GM18499 (cell line): Measurements from ENCODE around the gene ISOC2.

ENCODE experiments used
- ATAC-seq: cut with Tn5 transposase; IDR thresholded peaks from one replicate; pipeline ENCODE4 v1.9.1; 2021; ENCODE audit warnings: moderate number of reproducible peaks; ENCODE audit not compliant: insufficient read depth, unreplicated experiment

ISOC2 gene

DNA sequence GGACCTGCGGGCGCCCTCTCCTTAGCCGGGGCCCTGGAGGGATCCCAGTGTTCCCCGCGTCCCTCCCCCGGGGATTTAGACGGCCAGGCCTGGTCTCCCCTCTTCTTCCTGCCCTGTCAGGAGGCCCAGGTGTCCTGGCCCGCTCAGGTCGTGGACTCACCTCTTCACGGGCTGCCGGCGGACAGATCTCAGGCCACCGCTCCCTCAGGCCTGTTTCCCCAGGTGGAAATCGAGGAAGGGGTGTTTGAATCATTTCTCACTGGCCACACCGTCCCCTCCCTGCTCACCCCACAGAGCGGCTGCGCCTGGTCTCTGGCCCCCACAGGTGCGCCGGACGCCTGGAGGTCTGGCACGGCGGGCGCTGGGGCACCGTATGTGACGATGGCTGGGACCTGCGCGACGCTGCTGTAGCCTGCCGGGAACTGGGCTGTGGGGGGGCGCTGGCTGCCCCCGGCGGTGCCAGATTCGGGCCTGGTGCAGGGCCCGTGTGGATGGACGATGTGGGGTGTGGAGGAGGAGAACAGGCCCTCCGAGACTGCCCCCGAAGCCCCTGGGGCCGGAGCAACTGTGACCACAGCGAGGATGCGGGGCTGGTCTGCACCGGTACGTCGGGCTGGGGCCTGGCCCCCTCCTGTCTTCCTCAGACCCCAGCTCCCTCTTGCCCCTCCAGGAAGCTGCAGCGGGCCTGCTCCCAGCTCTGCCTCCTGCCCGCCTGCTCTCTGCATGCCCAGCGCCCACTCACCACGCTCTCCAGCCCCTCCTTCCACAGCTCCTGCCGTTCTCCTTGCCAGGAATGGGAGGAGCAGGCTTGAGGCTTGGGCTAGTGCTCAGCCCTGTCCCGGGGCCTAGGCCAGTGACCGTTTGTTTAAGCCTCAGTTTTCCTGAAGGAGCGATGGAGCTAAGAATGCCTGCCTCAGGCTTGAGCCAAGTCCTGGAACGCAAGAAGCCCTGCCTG is 29.3 kb upstream of the ISOC2 start:
- no peak for ATAC-seq

DNA sequence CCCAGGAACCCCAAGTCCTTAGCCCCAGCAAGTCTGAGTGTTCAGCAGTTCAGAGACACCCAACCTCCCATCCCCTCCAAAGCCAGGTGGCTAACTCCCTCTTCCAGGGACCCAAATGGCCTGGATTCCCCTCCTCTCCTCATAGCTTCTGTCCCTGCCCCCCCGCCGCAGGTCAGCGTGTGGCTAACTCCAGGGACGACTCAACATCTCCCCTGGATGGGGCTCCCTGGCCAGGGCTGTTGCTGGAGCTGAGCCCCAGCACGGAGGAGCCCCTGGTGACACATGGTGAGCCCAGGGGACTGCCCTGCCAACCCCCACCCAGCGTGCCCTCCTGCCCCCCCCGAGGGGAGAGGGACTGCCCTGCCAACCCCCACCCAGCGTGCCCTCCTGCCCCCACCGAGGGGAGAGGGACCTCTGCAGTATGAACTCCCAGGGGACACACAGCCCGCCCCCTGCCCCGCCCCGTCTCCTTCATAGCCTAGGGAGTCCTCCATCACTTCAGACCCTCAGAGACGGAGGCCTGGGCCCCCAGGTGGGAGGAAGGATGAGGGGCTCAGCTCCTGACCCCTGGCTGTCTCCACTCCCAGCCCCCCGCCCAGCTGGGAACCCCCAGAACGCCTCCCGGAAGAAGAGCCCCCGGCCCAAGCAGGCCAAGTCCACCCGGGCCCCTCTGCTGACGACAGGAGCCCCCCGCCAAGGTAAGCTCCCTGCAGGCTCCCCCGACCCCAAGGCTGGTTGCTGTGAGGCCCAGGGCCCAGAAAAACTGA is 28.5 kb upstream of the ISOC2 start:
- ATAC-seq = no peak

DNA sequence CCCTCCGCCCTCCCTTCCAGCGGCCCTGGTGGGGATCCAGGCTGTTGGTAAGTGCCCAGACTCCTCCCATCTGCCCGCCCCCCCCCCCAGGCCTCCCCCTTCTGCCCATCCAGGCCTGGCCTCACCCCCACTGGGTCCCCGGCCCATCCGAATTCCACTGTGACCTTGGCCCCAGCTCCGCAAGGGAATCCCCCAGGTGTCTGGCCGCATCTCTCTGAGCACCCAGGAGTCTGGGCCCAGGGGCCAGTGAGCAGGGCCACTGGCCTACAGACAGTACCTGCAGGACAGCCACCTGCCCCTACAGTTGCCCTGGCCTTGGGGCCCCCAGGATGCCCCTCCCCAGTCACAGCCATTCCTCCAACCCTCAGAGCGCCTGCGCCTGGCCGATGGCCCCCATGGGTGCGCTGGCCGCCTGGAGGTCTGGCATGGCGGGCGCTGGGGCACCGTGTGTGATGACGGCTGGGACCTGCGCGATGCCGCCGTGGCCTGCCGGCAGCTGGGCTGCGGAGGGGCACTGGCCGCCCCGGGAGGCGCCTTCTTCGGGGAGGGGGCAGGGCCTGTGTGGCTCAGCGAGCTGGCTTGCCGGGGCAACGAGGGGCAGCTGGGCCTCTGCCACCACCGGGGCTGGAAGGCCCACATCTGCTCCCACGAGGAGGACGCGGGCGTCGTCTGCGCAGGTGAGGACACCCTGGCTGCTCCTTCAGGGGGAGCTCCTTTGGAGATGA is 27.7 kb upstream of the ISOC2 start:
- no peak for ATAC-seq

DNA sequence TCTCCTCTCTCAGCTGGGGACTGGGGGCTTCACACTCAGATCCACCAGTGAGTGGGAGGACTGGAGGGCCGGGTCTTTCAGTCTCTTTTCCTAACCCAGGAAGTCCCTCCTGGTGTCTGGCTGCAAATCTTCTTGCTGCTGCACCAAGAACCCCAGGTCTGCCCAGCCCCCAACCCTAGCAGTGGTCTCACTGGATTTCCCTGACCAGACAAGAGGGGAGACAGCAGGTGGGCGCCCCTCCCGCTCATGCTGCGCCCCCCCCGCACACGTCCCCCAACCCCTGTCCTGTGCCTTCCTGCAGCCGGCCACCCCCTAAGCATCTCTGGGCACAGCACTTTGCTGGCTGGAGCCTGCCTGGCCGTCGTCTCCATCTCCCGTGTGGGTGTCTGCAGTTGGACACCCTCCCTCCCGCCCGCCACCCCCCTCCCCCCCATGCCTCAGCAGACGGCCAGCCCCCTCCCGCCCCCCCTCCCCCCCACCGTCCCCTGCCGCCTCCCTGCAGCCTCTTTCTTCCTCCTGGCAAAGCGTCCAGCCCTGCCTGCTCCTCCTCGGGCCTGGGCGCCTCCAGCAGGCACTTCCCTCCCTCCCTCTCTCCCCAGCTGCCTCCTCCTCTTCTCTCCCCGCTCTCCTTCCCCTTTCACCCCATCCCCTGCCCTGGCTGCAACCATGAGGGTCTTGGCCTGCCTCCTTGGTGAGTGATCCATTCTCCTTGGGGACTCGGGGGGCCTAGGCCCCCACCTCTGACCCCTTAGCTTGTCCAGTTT is 26.7 kb upstream of the ISOC2 start, which contains the start of gene SSC5D:
Gene SSC5D, plus strand, starts transcription at position 513 of the 764 bp plus-strand sequence. Its CDS starts 154 bp downstream, at position 667.
- no peak for ATAC-seq

DNA sequence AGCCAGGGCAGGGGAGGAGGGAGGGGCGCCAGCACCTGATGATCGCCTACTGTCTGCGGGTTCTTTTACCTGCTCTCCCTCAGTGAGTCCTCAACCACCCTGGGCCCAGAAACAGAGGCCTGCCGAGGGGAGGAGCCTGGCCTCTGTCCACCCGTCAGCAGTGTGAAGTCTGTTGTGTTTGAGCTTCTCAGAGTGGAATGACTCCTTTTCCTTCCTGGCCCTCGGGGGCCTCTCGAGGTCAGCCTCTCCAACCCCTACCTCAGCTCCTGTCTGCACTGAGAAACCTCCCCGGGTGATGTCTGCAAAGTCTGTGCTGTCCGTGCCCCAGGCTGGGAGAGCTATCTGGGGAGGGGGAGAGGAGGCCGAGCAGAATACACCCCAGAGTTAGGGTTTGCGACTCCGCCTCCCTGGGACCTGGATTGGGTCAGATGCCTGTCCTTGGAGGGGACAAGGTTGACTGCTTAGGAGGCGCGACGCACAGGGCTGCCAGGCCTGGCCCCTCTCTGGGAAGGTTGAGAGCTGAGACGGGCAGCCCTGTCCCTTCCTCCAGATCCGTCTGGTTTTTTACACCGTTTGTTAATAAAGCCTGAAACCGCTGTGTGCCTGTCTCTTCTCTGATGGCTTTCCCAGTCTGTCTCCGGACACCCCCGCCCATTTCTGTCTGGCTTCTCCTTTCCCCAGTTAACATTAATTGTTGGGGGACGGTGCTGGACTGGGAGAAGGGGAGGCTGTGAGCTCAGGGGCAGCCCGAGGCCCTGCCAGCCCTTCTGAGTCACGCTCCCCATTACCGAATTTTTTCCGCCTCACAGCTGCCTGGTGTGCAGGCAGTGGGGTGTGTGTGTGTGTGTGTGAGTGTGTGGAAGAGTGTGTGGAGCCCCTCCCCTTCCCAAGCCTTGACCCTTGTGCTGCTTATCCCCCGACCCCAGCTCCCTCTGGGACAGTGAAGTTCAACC is 25.8 kb upstream of the ISOC2 start:
- no peak for ATAC-seq

DNA sequence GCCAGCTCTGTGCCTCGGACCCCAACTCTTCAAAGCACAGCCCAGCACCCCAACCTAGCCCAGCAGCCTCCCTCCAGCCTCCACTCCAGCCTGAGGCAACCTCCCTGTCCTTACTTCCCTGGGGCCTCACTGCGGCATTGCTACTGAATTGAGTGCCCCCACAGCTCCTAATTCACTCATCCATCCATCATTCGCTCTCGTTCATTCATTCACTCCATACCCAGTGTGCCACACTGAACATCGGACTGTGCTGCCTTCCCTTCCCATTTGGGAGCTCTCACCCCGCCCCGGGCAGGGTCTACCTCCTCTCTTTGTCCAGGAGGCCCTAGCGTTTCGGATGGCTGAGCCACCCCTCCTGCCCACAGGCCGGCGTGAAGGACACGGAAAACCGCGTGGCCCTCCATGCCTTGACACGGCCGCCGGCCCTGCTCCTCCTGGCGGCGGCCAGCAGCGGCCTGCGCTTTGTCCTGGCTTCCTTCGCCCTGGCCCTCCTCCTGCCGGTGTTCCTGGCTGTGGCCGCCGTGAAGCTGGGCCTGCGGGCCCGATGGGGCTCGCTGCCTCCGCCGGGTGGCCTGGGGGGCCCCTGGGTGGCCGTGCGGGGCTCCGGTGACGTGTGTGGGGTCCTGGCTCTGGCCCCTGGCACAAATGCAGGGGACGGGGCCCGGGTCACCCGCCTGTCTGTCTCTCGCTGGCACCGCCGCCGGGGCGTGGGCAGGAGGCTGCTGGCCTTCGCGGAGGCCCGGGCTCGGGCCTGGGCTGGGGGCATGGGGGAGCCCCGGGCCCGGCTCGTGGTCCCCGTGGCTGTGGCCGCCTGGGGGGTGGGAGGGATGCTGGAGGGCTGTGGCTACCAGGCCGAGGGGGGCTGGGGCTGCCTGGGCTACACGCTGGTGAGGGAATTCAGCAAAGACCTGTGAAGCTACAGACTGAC is 24.9 kb upstream of the ISOC2 start:
- ATAC-seq = no peak

DNA sequence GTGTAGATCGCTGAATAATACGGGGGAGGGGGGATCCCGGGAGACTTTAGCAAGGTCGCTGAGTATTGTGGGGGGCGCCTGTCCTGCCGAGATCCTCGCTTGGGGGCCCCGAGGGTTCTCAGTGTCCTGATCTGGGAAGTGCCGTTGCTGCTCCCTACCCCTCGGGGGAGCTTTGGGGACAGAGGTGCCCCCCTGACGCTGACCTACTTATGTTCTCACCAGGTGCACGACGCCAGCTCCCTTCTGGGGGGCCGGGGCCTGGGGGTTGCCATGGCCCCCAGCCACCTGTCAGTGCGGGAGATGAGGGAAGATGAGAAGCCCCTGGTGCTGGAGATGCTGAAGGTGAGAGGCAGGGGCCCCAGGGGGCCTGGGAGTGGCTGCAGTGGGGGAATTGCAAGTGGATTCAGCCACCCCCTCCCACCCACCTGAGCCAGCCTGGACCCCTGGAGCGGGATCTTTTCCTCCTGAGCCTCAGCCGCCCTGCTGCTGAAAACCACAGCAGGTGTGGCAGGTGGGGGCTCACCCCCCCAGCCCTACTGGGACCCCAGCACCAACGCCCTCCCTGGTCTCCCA is 24.1 kb upstream of the ISOC2 start:
- no peak for ATAC-seq

DNA sequence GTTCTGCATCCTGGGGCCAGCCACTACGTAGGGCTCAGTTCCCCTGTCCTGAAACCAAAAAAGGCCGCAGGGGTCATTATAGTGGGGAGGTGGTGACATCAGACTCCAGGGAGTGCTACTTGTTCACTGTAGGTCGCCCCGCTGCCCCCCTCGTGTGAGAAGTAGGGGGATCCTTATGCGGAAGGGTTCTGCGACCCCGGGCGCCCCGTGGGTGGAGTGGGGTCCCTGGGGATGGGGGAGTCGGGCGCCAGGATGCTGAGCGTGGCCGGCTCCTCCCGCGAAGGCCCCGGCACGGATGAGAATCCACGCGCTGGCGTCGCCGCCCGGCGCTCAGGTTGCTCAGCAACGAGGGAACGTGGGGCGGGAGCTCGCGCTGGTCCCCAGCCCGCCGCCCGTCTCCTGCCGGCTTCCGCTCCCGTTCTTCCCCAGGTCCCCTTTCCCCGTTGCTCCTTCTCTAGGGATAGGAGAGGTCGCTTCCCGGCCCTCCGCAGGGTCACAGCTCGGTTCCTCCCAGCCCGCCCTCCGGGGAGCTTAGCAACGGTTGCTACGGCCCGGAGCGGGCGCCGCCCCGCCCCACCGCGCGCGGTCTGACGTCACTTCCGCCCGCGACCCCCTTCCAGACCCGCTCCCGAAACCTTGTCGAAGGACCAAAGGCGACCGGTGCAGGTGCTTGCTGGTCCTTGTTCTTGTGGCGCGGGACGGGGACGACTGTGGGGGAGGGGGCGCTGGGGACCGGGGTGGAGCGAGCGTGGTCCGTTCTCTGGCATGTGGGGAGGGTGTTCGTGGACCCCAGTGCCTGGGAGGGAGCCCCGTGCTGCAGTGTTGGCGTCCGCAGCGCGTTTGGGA is 23.4 kb upstream of the ISOC2 start, which contains the start of gene NAT14:
Gene NAT14, plus strand, starts transcription at position 596 of the 846 bp plus-strand sequence. CDS start 521 bp downstream, outside the sequence.
- no peak for ATAC-seq

DNA sequence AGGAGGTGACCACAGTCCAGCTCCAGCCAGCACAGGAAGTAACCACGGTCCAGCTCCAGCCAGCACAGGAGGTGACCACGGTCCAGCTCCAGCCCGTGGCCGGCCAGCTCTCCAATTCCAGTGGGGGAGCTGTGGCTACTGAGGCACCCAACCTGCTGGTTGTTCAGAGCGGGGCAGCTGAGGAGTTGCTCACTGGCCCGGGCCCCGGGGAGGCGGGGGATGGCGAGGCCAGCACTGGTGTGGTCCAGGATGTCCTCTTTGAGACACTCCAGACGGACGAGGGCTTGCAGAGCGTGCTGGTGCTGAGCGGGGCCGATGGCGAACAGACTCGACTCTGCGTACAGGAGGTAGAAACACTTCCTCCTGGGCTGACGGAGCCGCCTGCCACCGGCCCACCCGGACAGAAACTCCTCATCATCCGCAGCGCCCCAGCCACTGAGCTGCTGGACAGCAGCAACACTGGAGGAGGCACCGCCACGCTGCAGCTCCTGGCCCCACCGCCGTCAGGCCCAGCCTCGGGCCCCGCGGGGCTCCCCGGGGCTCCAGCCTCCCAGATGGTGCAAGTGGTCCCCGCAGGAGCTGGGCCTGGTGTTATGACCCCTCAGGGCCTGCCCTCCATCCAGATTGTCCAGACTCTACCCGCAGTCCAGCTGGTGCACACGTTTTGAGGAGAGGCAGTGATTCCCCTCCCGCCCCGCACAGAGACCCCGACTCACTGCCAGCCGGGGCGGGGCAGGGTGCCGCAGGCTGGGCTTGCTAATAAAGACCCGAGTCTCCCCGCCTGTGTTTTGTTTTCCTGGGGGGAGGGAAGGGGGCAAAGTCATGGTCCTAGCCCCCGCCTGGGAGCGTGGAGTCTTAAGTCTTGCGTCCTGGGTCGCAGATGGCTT is 22.5 kb upstream of the ISOC2 start:
- ATAC-seq = no peak

DNA sequence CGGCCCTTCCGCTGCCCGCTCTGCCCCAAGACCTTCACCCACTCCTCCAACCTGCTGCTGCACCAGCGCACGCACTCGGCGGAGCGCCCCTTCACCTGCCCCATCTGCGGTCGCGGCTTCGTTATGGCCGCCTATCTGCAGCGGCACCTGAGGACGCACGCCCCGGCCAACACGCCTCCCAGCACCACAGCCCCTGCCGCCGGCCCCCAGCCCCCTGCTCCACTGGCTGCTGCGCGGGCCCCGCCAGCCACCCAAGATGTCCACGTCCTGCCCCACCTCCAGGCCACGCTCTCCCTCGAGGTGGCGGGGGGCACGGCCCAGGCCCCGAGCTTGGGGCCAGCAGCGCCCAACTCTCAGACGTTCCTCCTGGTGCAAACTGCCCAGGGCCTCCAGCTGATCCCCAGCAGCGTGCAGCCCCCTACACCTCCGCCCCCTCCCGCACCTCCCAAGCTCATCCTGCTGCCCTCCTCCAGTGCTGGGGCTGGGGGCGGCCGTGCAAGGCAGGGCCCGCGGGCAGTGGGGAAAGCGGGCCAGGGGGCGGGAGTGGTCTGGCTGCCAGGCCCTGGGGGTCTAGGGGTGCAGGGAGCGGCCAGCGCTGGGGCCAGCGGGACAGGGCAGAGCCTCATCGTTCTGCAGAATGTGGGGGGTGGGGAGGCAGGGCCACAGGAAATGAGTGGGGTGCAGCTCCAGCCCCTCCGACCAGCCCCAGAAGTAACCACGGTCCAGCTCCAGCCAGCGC is 21.7 kb upstream of the ISOC2 start:
- no peak for ATAC-seq

DNA sequence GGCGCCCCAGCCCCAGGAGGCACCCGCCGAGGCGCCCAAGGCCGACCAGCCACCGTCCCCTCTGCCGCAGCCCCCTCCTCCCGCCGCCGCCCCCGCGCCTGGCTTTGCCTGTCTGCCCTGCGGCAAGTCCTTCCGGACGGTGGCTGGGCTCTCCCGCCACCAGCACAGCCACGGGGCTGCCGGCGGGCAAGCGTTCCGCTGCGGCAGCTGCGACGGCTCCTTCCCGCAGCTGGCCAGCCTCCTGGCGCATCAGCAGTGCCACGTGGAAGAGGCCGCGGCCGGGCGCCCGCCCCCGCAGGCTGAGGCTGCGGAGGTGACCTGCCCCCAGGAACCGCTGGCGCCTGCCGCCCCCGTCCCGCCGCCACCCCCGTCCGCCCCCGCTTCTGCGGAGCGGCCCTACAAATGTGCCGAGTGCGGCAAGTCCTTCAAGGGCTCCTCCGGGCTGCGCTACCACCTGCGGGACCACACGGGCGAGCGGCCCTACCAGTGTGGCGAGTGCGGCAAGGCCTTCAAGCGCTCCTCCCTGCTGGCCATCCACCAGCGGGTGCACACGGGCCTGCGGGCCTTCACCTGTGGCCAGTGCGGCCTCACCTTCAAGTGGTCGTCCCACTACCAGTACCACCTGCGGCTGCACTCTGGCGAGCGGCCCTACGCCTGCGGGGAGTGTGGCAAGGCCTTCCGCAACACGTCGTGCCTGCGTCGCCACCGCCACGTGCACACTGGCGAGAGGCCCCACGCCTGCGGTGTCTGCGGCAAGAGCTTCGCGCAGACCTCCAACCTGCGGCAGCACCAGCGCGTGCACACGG is 20.9 kb upstream of the ISOC2 start:
- ATAC-seq = no peak

DNA sequence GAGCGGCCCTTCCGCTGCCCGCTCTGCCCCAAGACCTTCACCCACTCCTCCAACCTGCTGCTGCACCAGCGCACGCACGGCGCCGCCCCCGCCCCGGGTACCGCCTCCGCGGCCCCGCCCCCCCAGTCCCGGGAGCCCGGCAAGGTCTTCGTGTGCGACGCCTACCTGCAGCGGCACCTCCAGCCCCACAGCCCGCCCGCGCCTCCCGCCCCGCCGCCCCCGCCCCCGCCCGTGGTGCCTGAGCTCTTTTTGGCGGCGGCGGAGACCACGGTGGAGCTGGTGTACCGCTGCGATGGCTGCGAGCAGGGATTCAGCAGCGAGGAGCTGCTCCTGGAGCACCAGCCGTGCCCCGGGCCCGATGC is 20.3 kb upstream of the ISOC2 start:
- no peak for ATAC-seq

DNA sequence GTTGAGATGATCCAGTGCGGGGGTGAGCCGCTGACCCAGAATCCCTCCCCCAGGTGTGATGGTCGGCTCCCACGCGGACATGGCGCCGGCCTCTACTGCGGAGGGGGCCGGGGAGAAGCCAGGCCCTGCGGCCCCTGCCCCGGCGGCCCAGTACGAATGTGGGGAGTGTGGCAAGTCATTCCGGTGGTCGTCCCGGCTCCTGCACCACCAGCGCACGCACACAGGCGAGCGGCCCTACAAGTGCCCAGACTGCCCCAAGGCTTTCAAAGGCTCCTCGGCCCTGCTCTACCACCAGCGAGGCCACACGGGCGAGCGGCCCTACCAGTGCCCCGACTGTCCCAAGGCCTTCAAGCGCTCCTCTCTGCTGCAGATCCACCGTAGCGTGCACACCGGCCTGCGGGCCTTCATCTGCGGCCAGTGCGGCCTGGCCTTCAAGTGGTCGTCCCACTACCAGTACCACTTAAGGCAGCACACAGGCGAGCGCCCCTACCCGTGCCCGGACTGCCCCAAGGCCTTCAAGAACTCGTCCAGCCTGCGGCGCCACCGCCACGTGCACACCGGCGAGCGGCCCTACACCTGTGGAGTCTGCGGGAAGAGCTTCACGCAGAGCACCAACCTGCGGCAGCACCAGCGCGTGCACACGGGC is 19.8 kb upstream of the ISOC2 start:
- no peak for ATAC-seq
